Tongue (tissue), 2 donors: ENCODE data around the gene PLCB1. TPM values are rescaled to one million over a fixed set of nuclear protein-coding genes. Genes with fewer than 3 reads are reported as not detected.
"Not testable (repeated sequence)": the region's sequence is repeated elsewhere in the genome, so short reads cannot be mapped to it uniquely, and the experiment has no call there.

Experiments used
- DNase-seq: peaks from one replicate; pipeline ENCODE4 v3.0.0-alpha.2; 2015
- total RNA-seq: library from RNA; depleted of rRNA; stranded (reverse); fragments of >200 nt; gene quantifications from one replicate; pipeline ENCODE4 v1.2.3, GENCODE V29; 2014

Gene PLCB1
- total RNA-seq, 1 donor from 2014 or later = 30.9 TPM

DNA sequence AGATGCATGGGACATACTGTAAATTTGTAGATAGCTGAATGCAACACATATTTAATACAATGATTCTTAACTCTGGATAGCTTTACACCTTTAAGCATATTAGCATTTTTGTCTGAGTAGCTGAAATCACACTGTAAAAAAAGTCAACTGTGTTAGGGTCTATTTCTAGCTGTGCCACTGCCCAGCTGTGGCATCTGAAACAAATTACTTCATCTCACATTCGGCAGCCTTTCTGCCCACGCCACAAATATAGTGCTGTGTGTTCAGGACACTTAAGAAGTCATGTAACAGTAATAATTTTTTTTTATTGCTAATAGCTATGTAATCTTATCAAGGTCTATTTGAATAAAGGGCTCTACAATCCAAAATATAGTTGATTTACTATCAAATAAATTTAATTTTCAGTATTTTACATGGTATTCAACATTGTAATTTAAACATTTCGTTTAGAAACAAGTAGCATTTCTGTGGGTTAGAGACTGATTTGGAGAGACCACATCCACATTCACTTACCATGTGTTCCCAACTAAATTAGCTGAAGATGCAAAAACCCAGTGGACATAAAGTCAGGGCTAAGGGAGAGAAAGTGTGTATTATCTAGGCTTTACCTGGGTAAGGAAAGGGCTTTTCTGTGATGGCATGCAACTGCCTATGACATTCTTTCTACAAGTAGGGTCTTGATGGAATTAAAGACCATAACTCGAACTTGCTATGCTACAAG, 276.7 kb downstream of the PLCB1 start:
- no peak for DNase-seq

DNA sequence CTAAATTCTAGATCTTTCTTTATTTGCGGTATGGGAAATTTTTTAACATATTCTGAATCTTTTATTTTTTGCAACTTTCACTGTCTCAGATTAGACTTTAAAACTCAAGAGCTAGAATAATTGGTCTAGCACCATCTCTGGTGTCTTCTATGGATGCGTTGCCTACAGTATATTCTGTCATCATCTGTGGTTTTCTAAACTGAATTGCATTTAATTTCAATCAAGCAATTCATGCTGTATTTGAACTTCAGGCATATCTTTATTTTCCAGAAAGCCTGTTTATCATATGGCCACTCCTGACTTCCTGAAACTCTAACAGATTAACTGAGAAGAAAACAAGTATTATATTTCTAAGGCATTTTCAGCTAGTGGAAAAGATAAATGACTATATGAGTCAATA, 281.6 kb downstream of the PLCB1 start:
- no peak for DNase-seq

- DNase-seq = no peak
These were observed 282.7 kb downstream of the PLCB1 start for GRCh38 chr20:8414586-8415274.

- DNase-seq = peak; percentile 67
These were observed 289.9 kb downstream of the PLCB1 start for GRCh38 chr20:8421981-8422380.

GRCh38 chr20:8423482-8423881, 291.4 kb downstream of the PLCB1 start:
- no peak for DNase-seq

DNA sequence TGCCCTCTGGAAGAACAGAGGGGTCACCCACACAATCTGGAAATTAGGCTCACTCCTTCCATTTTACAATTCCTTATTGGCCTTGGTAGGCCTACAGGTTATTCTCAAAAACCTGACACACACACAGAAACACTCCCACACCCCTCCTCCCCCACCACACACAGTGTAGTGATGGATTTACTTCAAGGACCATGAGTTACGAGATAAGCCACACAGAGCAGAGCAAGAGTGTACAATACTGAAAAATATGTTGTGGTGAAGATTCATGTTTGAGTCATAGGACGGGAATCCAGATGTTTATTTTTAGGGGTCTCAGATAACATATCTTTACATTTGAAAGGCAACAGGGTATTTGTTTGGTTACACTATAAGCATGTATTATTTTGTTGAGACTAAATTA, 291.9 kb downstream of the PLCB1 start:
- no peak for DNase-seq

DNA sequence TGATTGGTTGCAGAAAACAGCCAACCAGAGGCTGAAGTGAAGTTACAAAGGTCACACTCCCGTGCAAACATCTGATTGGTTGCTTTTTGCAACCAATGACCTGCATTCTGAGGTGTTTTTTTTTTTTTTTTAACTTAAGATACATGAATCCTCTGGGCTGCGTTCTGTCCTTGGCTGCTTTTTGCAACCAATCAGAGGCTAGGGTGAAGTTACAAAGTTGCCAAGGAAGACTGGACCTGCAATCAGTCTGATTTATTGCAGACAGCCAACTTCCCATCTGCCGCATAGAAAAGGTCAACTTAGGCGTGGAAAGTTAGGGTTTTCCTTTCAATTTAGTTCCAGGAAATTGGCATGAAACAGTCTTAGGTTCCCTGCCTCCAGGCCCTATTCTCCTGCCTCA, 292.9 kb downstream of the PLCB1 start:
- DNase-seq = no peak

GRCh38 chr20:8425802-8426201, 293.7 kb downstream of the PLCB1 start:
- peak; percentile 70 for DNase-seq

GRCh38 chr20:8427419-8428040, 295.5 kb downstream of the PLCB1 start:
- DNase-seq = no peak

GRCh38 chr20:8428988-8429387, 296.9 kb downstream of the PLCB1 start:
- DNase-seq = no peak

DNA sequence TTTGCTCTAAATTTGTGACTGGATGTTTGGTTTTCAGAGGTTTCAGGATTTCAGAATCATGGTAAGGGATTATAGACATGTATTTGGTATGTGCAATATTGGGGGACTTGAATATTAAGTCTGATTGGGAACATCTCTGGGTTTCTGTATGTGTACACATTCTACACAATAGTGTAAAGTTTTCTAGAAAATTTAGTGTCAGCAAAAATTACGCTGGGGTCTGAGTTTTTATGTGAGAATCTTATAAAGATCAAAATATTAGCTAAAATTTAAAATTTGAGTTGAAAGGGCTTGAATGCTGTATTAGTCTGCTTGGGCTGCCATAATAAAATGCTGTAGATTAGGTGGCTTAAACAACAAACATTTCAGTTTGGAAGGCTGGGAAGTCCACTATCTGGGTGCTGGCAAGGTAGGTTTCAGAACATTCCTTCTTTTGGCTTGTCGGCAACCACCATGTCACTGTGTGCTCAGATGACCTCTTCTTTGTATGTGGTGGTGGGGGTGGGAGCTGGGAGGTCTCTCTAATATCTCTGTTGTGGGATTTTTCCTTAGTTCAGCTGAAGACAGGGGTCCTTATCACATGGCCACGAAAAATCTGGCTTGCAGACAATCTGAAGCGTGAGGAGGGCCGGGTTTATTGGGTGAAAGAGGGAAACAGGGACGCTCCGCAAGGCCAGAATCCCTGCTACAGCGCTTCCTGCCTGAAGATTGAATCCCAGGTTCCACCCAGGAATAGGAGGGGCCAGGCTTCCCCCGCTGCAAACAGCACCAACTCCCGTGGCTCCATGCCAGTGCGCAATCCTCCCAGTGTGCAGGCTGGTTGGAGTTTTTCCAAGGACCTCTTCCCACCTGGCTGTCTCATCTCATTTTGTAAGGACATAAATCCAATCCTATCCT, 299.7 kb downstream of the PLCB1 start:
- DNase-seq = no peak

GRCh38 chr20:8432435-8433148, 300.5 kb downstream of the PLCB1 start:
- no peak for DNase-seq

- DNase-seq = no peak
These were observed 301.2 kb downstream of the PLCB1 start for GRCh38 chr20:8433291-8433690.

GRCh38 chr20:8434326-8434876, 302.3 kb downstream of the PLCB1 start:
- DNase-seq = no peak

DNA sequence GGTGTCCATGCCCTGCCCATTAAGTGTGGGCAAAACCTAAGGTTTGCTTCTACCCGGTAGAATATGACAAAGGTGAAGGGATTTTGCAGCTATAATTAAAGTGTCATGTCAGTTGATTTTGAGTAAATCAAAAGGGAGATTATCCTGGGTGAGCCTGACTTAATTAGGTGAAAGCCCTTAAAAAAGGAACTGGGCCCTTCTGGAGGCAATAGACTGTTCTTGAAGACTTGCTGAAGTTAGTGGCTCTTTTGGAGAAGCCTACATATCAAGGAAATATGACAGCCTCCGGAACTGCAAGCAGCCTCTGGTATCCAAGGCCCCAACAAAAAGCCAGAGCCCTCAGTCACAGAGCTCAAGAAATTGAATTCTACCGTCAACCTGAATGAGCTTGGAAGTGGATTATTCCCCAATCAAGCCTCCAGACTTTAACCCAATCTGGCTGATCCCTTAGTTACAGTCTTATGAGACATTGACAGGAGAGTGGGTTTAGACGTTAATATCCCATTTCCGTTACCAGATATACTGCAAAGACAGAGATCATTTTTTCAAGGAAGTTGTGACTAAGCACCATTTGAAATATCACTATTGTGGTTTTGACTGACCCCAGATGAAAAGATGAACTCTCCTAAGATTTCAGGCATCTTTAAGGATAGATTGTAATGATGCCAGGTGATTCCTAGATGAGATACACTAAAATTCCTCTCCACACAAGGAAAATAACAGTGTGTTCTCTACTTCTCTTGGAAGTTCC, 303.4 kb downstream of the PLCB1 start:
- DNase-seq = no peak

- DNase-seq = not testable (repeated sequence)
These were observed 304.9 kb downstream of the PLCB1 start for GRCh38 chr20:8436938-8437337.

DNA sequence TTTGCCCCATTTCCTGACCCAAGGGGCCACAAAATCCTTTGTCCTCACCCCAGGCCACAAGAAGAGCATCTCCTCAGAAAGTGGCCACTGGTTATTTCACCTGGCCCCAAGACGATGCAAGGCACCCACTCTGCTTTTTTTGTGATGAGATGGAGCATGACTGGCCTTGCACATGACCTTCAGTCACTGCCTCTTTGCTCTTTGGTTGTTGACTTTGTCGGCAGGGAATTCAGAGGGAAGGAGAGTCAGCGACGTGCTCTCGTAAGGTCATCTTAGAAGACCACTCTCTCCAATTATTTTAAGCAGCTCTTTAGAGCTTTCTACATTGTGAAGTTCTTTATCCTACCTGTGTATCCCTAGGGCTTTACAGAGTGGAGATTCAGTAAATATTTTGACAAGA, 306.7 kb downstream of the PLCB1 start:
- DNase-seq = no peak

GRCh38 chr20:8443464-8444072, 311.5 kb downstream of the PLCB1 start:
- DNase-seq = no peak

DNA sequence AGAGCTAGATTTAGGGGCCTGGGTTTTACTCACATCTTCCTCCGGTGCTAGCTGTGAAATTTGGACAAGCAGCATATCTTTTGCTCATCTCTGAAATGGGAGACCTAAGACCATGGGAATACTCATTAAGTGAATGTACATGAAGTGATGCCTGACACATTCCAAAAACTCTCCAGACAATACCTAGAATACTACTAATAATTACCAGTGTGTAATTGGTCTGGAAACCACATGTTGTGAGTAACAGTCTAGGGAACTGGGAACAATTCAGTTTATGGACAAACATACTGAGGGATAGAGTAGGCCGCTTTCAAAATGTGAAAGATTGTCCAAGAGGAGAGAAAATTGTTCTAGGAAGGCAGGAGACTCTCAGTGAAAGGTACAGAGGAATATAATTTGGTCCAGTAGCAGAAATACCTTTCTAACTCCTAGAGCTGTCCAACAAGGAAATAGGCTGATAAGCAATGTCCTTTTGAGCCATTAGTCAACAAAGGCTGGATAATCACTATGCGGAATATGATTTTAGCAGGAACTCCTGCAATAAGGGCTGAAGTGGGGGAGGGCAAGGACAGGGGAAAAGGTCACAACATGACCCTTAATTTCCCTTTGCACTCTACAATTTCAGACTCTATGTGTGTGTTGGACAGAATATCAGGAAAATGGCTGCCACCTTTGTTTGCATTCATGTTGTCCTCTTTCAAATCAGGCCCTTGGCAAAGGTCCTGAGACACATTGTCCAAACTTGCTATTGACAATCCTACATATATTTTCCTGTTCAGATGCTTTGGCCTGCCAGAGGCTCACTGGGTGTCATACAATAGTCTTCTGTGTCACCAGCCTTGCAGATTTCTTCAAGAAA, 315.4 kb downstream of the PLCB1 start:
- no peak for DNase-seq
